ENCODE measurements around the gene COPG2. TPM values are rescaled to one million over a fixed set of nuclear protein-coding genes. Genes with fewer than 3 reads are reported as not detected.

COPG2 gene, protein sequence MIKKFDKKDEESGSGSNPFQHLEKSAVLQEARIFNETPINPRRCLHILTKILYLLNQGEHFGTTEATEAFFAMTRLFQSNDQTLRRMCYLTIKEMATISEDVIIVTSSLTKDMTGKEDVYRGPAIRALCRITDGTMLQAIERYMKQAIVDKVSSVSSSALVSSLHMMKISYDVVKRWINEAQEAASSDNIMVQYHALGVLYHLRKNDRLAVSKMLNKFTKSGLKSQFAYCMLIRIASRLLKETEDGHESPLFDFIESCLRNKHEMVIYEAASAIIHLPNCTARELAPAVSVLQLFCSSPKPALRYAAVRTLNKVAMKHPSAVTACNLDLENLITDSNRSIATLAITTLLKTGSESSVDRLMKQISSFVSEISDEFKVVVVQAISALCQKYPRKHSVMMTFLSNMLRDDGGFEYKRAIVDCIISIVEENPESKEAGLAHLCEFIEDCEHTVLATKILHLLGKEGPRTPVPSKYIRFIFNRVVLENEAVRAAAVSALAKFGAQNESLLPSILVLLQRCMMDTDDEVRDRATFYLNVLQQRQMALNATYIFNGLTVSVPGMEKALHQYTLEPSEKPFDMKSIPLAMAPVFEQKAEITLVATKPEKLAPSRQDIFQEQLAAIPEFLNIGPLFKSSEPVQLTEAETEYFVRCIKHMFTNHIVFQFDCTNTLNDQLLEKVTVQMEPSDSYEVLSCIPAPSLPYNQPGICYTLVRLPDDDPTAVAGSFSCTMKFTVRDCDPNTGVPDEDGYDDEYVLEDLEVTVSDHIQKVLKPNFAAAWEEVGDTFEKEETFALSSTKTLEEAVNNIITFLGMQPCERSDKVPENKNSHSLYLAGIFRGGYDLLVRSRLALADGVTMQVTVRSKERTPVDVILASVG
- total RNA-seq, result 17.9 and 23.9 TPM in 2 replicates

DNA sequence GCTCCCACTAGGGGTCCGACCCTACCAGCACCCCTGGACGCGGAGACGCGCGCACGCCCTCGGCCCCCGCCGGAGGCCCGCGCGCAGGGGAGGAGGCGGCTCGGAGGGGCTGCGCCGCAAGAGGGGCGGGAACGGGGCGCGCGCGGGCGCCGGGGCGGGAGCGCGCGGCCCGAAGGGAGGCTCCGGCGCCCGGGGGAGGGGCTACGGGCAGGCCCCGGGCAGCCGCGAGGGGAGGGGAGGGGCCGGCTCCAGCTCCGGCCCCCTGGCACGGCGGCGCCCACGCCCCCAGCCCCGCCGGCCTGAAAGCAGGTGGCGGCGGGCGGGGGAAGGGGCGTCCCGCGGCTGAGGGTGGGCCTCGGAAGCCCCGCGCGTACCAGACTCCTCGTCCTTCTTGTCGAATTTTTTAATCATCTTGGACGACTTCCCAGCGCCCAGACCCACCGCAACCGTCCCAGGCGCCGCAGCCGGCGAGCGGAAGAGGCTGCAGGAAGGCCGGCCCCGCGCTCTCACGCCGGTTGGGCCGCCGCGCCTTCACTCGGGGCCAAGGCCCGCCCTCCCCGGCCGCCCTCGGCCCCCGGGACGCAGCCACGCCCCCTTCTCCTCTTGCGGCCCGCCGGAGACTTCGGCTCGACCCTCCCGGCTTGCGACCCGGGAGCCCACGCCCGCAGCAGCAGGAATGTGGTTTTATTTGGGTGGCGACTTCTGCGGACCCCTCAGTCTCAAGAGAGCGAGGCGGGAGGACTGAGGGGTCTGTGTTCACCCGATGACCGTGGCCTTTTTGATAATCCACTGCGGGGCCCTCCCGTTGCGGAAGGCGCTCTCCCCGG, at the start of gene COPG2:
Gene COPG2 (minus strand): TSS at position 491 of the 827 bp plus-strand sequence. CDS start 80 bp downstream, at position 411.

DNA sequence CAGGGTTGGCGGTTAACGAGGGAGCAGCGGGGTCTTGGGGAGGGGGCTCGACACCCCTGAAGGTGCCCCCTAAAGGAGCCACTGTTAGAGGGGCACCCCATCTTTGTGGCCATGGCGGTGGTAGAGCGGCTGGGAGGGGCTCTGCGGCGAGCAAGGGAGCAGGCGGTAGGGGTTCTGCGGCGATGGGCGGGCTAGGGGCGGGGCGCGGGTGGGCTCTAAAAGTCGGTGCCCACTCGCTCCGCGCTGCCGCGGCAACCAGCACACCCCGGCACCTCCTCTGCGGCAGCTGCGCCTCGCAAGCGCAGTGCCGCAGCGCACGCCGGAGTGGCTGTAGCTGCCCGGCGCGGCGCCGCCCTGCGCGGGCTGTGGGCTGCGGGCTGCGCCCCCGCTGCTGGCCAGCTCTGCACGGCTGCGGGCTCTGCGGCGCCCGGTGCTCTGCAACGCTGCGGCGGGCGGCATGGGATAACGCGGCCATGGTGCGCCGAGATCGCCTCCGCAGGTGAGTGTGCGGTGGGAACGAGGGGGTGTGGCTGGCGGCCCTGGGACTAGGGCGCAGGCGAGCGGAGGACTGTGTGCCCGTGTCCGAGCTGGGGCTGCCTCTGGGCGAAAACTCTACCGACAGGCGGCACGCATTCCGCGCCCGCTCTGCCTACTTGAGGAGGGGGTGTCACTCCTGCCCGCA, 176.6 kb downstream of the COPG2 start, which contains the start of gene MEST:
Gene MEST (plus strand): TSS at position 245 of the 682 bp plus-strand sequence. CDS start 229 bp downstream, at position 474.

Other genes with a start within 250 kb of the COPG2 start
- gene CEP41, start 227.7 kb downstream of the COPG2 start, total RNA-seq, result 7.1 and 12.0 TPM in 2 replicates
- gene MEST, start 176.7 kb downstream of the COPG2 start, total RNA-seq, result 59.8 and 81.6 TPM in 2 replicates
- not detected in 2 replicates for gene TSGA13, start 17.8 kb upstream of the COPG2 start, total RNA-seq
- 0.15 TPM in 1 of 2 replicates, not detected in the other for gene KLF14, start 65.5 kb upstream of the COPG2 start, total RNA-seq

Measured in epithelial cell of umbilical artery (primary cell).